Activated CD8-positive, alpha-beta memory T cell treated with anti-CD3 and anti-CD28 coated beads, Interleukin-2, amount 50 U/mL, for 48 hours (primary cell): ENCODE results near the gene MVB12B.
A peak's percentile ranks its signal among the peaks of the same experiment; 100 is the strongest.

Source experiments
- DNase-seq: peaks from one replicate; pipeline ENCODE4 v3.0.0-alpha.2; 2020

The MVB12B gene

GRCh38 chr9:126389992-126390391, 63.4 kb downstream of the MVB12B start:
- no peak for DNase-seq

GRCh38 chr9:126390923-126391322, 64.3 kb downstream of the MVB12B start:
- no peak for DNase-seq

- DNase-seq = no peak
Observed at GRCh38 chr9:126391713-126392661, 65.4 kb downstream of the MVB12B start.

- DNase-seq = no peak
Observed at GRCh38 chr9:126392662-126393371, 66.2 kb downstream of the MVB12B start.

- no peak for DNase-seq
Observed at GRCh38 chr9:126393876-126394275, 67.2 kb downstream of the MVB12B start.

GRCh38 chr9:126394802-126395201, 68.2 kb downstream of the MVB12B start:
- DNase-seq = no peak

GRCh38 chr9:126395439-126396212, 69.0 kb downstream of the MVB12B start:
- no peak for DNase-seq

GRCh38 chr9:126397056-126397455, 70.4 kb downstream of the MVB12B start:
- DNase-seq = peak; percentile 79

- DNase-seq = peak; percentile 95
Observed at GRCh38 chr9:126398403-126399058, 71.9 kb downstream of the MVB12B start.

- no peak for DNase-seq
Observed at GRCh38 chr9:126399251-126399650, 72.6 kb downstream of the MVB12B start.

- DNase-seq = no peak
Observed at GRCh38 chr9:126399789-126400188, 73.2 kb downstream of the MVB12B start.

GRCh38 chr9:126400571-126400970, 73.9 kb downstream of the MVB12B start:
- DNase-seq = no peak

- DNase-seq = no peak
Observed at GRCh38 chr9:126401107-126401506, 74.5 kb downstream of the MVB12B start.

- no peak for DNase-seq
Observed at GRCh38 chr9:126401581-126401980, 75.0 kb downstream of the MVB12B start.

GRCh38 chr9:126403397-126403796, 76.8 kb downstream of the MVB12B start:
- no peak for DNase-seq

- DNase-seq = no peak
Observed at GRCh38 chr9:126404459-126404858, 77.8 kb downstream of the MVB12B start.

- no peak for DNase-seq
Observed at GRCh38 chr9:126406075-126406667, 79.5 kb downstream of the MVB12B start.

- DNase-seq = no peak
Observed at GRCh38 chr9:126407114-126407870, 80.7 kb downstream of the MVB12B start.

GRCh38 chr9:126408004-126408403, 81.4 kb downstream of the MVB12B start:
- DNase-seq = no peak

GRCh38 chr9:126410229-126410628, 83.6 kb downstream of the MVB12B start:
- DNase-seq = no peak

GRCh38 chr9:126411225-126411947, 84.8 kb downstream of the MVB12B start:
- DNase-seq = no peak
